ENCODE data around the gene ZBTB4. TPM values are rescaled to one million over a fixed set of nuclear protein-coding genes. Genes with fewer than 3 reads are reported as not detected.

ZBTB4 gene
- total RNA-seq, 1 donor from 2014 or later, result 34.5 TPM

- Mint-ChIP-seq H3K27ac (peak overlapping the region; percentile 99), H3K27me3 (peaks cover 49% of the 10 kb centered on the region), H3K4me3 (peak overlapping the region; percentile 93), H3K9me3 (no peaks in the 10 kb centered on the region), H3K4me1 (ENCODE audit: unreplicated experiment) (peaks cover 30% of the 10 kb centered on the region), H3K36me3 (peaks cover 4% of the 10 kb centered on the region)
- no peak for DNase-seq (ENCODE audit: extremely low spot score, unreplicated experiment)
- TF ChIP-seq CTCF (conservative IDR thresholded peaks at IDR 0.05), result no peak
Observed at GRCh38 chr17:7437369-7437863, 42.0 kb downstream of the ZBTB4 start.

GRCh38 chr17:7436556-7437368 is 42.7 kb downstream of the ZBTB4 start:
- H3K36me3 Mint-ChIP-seq, result peaks cover 4% of the 10 kb centered on the region
- peak; percentile 84 for DNase-seq (ENCODE audit: extremely low spot score, unreplicated experiment)
- H3K9me3 Mint-ChIP-seq, result no peaks in the 10 kb centered on the region
- peak overlapping the region; percentile 99 for H3K27ac Mint-ChIP-seq
- H3K4me3 Mint-ChIP-seq, result peak overlapping the region; percentile 93
- peak; percentile 77 for TF ChIP-seq CTCF (conservative IDR thresholded peaks at IDR 0.05)
- peaks cover 46% of the 10 kb centered on the region for H3K27me3 Mint-ChIP-seq
- peaks cover 28% of the 10 kb centered on the region for H3K4me1 Mint-ChIP-seq (ENCODE audit: unreplicated experiment)

- Mint-ChIP-seq H3K9me3 (no peaks in the 10 kb centered on the region), H3K4me3 (peak overlapping the region; percentile 93), H3K27me3 (peaks cover 40% of the 10 kb centered on the region), H3K36me3 (peaks cover 4% of the 10 kb centered on the region), H3K27ac (peak overlapping the region; percentile 99), H3K4me1 (ENCODE audit: unreplicated experiment) (peaks cover 20% of the 10 kb centered on the region)
- peak; percentile 20 for TF ChIP-seq CTCF (conservative IDR thresholded peaks at IDR 0.05)
- DNase-seq (ENCODE audit: extremely low spot score, unreplicated experiment), result no peak
Observed at GRCh38 chr17:7435676-7436555, 43.5 kb downstream of the ZBTB4 start.

GRCh38 chr17:7432296-7432695 is 47.1 kb downstream of the ZBTB4 start:
- no peak overlapping the region for H3K27ac Mint-ChIP-seq
- H3K27me3 Mint-ChIP-seq, result peaks cover 18% of the 10 kb centered on the region
- H3K36me3 Mint-ChIP-seq, result no peaks in the 10 kb centered on the region
- no peak overlapping the region for H3K4me3 Mint-ChIP-seq
- H3K4me1 Mint-ChIP-seq (ENCODE audit: unreplicated experiment), result peaks cover 8% of the 10 kb centered on the region
- TF ChIP-seq CTCF (conservative IDR thresholded peaks at IDR 0.05), result no peak
- no peaks in the 10 kb centered on the region for H3K9me3 Mint-ChIP-seq
- no peak for DNase-seq (ENCODE audit: extremely low spot score, unreplicated experiment)

- Mint-ChIP-seq H3K4me1 (ENCODE audit: unreplicated experiment) (peaks cover 8% of the 10 kb centered on the region), H3K36me3 (no peaks in the 10 kb centered on the region), H3K9me3 (no peaks in the 10 kb centered on the region), H3K27ac (no peak overlapping the region), H3K4me3 (no peak overlapping the region), H3K27me3 (peaks cover 11% of the 10 kb centered on the region)
- no peak for DNase-seq (ENCODE audit: extremely low spot score, unreplicated experiment)
- TF ChIP-seq CTCF (conservative IDR thresholded peaks at IDR 0.05), result no peak
Observed at GRCh38 chr17:7431231-7431630, 48.2 kb downstream of the ZBTB4 start.
